HCEC 1CT (cell line): ENCODE data around the gene NKAIN2.
"Not testable (repeated sequence)": the region's sequence is repeated elsewhere in the genome, so short reads cannot be mapped to it uniquely, and the experiment has no call there.

ENCODE experiments used
- DNase-seq: peaks from one replicate; pipeline ENCODE4 v3.0.0-alpha.2; 2017

Gene NKAIN2

DNA sequence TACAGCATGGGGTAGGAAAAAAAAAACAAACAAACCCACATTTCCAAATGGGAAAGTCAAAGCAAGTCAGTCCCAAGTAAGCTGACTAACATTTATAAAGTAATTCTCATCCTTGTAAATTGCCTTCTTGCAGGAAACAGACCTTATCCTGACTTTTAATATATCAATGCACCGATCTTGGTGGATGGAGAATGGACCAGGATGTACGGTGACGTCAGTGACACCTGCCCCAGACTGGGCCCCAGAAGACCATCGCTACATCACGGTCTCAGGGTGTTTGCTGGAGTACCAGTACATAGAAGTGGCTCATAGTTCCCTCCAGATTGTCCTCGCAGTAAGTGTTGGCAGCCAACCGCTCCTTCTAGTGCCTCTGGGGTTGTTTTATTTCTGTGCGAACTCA lies 854.4 kb downstream of the NKAIN2 start:
- no peak for DNase-seq

DNA sequence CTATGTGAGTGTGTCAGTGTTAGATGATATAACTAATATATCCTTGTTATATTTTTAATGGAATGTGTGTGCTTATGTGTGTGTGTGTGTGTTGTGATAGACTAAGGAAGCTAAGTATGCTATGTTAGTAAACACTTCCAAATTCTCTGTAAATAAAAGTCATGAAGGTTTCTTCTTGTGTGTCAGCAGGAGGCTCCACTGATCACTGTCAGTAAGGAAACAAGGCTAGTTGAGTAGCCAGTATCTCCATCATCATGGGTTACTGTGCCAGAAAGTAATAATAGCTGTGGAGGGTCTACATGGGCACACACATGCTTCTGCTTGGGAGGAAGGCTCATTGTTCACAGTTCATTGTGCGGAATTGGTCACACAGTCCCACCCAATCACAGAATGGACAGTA lies 855.8 kb downstream of the NKAIN2 start:
- DNase-seq, result peak; percentile 20

DNA sequence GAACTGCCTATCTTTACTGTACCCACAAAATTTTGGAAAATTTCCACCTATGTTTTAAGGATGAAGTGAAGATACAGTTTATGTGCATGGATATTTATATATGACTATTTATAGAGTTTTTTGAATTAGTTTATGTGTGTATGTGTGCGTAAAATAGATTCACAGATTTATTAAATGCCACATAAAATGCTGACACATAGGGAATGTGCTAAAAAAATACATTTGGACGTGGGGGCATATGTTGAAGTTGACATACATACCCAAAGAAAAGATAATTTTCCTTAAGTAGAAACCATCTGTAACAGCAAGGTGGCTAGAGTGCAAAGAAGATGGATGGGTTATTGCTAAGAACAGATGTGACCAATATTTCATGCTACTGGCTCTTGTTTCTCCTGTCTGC lies 856.5 kb downstream of the NKAIN2 start:
- no peak for DNase-seq

DNA sequence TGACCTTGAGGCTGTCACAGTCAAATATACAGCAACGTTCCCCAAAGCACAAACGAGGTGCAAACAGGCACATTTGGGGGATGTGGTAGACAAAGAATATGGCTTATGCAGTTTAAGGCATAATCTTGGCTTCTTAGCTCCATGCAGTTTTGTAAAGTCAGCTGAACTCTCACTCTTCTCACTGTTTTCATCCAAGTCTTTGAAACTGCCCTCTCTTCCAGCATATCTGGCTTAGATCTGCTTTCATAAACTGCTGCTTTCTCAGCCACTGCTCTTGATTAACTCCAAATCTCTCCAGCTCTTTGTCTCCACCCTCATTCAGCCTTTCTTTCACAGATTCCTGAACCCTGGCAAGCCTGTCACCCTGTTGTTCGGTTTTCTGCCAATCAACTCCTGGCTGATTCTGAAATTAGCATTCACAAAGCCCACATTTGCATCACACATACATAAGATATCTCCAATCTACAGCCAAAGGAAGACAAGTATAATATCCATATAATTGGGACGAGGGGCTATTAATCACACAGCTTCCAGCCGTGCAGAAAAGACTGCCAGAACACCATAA lies 857.5 kb downstream of the NKAIN2 start:
- DNase-seq, result no peak

DNA sequence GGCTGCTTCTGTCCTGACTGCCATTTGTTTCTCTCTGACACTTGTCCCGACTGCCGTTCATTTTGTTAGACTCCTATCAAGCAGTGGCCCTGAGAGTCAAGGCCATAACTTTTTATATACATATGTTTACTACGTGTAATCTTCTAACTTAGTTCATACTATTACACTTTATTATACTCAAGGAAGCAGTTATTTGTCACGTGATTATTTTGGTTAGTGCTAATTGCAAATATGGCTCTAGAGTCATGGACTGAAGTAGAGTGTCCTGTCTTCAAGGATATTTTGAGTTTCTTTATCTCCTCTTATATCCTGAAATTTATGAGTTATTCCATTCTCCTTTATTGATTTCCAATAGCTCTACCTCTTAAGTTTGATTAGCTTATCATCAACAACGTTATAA lies 864.4 kb downstream of the NKAIN2 start:
- DNase-seq, result no peak

DNA sequence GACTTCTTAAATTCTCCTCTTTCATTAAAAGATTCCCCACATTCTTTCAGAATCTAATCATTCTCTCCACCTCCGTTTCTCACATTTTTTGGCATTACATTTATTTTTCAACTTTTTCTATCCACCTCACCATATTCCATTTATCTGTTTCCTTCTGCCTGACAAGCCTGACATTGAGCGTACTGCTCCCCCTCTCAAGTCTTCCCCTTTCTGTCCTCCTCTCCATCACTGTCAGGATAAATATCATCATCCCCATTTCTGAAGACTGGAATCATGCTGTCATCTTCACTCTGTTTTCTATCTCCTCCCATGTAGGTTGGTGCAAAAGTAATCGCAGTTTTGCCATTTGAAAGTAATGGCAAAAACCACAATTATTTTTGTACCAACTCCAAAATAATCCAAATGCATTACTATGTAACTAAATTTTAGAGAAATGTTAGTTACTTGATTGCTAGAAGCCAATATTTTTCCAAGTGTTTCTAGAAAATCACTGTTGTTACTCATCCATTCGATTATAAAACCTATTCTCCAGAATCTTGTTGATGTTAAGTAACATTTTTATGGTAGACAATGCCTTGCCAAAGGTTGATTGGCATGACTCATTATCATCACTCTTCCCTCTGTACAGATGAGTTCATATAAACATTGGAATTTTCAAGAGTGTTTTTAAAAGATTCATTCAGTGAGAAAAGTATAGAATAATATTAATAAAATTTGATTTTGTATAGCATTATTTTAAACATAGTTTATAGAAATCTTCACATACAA lies 866.2 kb downstream of the NKAIN2 start:
- peak; percentile 58 for DNase-seq

DNA sequence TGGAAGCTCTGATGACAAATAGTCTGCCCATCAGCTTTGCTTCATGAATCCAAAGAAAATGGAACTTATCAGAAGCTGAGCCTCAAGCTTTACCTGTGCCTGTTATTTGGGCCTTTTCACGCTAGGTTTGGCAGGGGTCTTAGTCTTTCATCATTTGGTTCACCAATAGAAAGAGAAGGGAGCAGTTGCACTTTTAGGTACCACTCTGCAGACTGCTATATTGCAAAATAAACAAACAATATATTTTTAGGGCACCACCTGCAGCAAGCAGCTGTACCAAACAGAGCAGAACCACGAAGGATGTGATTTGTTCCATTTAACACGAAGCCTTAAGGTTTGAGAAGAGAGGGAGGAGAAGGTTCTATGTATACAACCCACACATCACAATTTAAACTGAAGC lies 867.1 kb downstream of the NKAIN2 start:
- DNase-seq, result no peak

DNA sequence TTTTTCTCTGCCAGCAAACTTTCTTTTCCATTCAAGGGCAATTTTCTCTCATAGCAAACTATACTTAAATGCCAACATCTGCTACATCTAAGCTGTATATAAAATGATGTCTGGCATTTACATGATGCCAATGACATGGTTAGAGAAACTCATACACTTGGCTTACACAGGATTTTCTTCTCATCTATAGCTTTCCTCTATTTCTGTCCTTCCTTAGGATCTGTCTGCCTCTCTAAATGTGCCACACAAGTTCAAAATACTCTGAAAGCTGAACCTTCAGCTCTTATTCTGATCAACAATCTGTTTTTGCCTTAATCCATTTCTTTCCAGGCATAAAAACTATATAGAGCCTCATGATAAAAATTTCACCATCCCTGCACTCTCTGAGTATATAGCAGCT lies 867.7 kb downstream of the NKAIN2 start:
- no peak for DNase-seq

DNA sequence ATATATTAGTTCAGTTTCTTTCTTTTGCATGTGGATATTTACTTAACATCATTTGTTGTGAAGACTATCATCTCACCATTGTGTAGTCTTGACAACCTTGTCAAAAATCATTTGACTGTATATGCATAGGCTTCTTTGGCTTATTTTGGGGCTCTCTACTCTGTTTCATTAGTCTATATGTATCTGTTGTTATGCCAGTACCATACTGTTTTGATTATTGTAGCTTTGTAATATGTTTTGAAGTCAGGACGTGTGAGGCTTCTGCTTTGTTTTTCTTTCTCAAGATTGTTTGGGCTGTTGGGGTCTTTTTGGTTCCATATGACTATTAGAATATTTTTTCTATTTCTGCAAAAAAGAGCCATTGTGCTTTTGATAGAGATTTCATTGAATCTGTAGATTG lies 870.4 kb downstream of the NKAIN2 start:
- no peak for DNase-seq

DNA sequence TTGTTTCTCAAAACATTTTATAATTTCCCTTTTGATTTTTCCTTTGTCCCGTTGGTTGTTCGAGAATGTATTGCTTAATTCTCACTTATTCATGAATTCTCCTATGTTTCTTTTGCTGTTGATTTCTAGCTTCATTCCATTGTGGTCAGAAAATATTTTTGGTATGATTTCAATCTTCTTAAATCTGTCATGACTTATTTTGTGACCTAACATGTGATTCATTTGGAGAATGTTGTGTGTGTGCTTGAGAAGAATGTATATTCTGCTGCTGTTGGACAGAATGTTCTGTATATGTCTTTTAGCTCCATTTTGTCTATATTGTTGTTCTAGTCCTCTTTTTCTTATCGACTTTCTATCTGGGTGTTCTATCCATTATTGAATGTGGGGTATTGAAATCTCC lies 872.4 kb downstream of the NKAIN2 start:
- DNase-seq, result peak; percentile 97

DNA sequence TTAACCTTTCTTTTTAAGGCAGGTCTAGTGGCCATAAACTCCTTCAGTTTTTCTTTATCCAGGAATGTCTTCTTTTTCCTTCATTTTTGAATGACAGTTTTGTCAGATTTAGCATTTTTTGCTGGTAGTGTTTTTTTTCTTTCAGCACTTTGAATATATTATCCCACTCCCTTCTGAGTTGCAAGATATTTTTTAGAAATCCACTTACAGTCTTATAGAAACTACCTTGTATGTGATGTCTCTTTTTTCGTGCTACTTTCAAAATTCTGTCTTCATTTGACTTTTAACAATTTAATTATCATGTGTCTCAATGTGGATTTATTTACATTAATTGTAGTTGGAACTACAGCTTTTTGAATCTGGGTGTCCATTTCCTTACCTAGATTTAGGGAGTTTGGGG lies 874.2 kb downstream of the NKAIN2 start:
- DNase-seq, result no peak

DNA sequence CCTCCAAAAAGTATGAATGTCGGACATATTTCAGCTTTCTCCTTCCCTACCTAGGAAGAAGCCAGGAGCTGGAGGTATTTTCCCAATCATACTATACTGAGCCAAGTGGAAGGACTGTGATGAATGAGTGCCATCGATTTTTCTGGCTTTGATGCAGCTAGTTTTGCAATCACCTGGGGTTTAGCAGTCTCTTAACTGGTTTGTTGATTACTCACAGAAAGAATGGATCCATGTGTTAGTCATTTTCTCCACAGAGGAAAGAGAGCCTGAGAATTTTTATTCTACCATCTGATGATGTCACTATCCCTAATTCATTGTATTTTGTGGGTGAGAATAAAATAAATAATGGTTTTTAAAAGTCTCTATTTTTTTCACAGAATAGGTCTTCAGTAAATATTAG lies 875.7 kb downstream of the NKAIN2 start:
- DNase-seq, result peak; percentile 93

DNA sequence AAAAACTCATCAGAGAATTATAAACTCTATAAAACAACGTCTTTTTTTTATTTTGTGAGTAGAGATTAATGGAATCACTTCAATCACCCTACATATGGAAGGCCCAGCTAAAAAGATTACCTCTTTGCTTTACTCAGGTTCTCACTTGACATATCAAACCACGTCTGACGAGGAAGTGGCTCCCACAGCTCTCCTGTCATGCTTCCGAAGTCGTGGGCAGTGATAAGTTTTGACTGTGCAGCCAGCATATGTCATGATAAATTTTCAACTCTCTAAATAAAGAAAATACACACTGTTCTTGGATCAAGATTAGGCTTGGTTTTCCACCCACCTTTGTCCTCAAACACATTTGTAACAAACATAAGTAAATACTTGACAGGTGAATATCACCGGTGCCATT lies 879.1 kb downstream of the NKAIN2 start:
- DNase-seq, result no peak

DNA sequence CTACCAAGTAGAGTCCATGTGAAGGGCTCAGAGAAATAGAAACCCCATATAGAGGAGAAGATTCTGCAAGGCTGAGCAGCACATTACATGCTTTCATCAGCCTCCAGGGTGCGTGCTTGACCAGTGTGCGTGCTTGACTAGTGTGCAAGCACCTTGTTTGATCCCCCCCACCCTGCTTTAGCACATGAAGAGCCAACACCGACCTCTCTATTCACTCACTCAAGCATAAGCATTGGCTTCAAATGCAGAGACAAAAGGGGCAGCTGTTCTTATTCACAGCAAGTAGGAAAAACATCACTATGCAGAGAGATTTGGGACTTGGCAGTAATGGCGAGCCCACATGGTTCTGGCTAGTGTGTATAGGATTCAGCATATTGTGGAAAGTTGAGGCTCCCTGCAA lies 879.8 kb downstream of the NKAIN2 start:
- no peak for DNase-seq

DNA sequence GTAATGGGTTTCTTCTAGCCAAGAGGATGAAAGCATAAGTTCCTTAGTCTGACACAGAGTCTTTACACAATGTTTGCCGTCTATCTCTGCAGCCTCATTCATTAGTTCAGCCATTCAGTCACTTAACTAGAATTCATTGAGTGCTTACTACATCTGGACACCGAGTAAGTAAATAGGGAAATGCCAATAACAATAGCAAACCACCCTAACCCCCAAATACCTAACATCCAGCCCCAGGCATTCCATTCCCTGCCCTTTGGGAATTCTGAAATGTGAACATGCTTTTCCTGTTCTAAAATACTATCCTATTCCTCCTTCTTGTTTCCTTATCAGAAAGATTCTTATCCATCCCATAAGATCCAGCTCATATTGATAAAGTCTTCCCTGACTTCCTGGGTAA lies 881.0 kb downstream of the NKAIN2 start:
- peak; percentile 73 for DNase-seq

DNA sequence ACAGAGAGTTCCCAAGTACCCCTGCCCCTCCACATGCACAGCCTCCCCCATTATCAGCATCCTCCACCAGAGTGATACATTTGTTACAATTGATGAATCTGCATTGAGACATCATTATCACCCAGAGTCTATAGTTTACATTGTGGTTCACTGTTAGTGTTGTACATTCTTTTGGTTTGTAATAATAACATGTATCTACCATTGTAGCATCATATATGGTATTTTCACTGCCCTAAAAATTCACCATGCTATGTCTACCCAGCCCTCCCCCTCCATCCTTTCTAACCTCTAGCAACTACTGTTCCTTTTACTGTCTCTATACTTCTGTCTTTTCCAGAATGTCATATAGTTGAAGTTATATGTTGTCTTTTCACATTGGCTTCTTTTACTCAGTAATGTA lies 884.7 kb downstream of the NKAIN2 start:
- DNase-seq, result peak; percentile 66

DNA sequence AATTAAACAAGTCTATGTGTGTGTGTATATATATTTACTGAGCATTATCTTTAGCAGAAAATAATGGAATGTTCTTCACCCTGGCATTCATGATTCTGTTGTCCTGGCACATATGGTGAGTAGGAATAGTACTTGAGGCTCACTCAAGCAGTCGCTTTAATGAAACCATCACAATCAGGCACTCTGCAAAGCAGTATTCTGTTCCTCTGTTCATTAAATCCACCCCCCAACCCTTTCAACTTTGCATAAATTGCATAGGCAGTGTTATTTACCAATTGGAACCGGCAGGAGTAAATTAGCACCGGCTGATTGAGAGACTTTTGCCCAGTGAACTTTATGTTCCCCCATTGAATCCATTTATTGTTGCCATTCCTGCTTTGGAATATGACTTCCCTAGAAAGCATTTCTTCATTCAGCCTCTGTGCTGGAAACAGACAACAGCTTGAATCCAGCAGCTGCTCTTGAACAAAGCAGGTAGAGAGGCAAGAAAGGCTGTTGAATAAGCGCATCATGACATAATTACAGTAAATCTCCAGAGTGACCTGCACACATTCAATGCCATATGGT lies 890.6 kb downstream of the NKAIN2 start:
- DNase-seq, result no peak

DNA sequence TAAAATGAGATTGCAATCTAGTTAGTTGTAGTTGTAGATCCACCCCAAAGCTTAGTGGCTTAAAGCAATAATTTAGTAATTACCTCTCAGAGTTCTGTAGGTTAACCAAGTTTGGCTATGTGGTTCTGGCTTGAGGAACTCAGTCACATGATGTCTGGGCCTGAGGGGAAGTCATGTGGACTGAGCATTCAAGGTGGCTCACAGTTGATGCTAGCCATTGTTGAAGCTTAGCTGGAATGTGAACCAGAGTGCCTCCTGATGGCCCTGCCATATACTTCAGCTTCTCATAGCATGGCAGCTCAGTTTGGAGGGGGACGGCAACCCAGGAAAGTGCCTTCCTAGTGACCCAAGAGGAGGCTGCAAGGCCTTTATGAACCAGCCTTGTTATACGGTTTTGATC lies 895.4 kb downstream of the NKAIN2 start:
- DNase-seq, result no peak

DNA sequence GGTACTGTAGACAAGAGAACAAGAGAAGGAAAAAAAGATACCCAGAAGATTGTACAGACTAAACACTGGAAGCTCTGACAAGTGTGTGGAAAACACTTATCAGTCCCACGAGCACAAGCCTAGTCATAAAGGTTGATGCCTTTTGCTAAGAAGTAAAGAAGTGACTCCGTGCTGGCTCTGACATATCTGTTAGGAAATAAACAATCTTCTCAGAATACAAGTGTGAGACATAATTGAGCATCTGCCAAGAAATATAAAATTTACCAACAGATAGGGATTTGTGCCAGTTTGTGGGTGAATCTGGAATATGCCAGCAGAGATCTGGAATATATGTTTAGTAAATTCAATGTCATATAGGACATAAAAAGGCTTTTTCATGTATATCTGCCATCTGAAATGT lies 899.9 kb downstream of the NKAIN2 start:
- no peak for DNase-seq

DNA sequence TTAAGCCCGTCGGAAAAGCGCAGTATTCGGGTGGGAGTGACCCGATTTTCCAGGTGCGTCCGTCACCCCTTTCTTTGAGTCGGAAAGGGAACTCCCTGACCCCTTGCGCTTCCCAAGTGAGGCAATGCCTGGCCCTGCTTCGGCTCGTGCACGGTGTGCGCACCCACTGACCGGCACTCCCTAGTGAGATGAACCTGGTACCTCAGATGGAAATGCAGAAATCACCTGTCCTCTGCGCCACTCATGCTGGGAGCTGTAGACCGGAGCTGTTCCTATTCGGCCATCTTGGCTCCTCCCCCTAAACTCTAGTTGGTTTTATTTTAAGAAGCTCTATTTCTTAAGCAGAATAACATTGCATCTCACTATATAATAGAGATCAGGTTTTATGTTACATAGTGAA lies 908.9 kb downstream of the NKAIN2 start:
- DNase-seq, result not testable (repeated sequence)

DNA sequence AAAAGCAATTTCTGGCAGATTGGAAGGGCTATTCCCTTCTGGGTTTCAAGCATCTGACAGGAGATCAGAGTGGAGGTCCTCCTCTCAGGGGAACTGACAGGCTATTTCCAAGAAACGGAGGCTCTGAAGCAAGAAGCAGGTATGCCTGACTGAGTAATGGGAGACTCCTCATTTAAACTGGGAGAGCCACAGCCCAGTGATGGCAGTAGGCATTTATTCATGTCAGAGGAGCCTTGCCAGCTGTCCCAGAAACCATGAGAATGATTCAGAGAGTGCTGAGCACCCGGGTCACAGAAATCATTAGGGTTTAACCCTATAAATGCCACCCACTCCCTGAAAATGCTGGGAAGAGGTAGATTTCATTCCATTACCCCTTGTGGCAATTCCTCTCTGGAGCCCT lies 911.1 kb downstream of the NKAIN2 start:
- DNase-seq, result peak; percentile 15

DNA sequence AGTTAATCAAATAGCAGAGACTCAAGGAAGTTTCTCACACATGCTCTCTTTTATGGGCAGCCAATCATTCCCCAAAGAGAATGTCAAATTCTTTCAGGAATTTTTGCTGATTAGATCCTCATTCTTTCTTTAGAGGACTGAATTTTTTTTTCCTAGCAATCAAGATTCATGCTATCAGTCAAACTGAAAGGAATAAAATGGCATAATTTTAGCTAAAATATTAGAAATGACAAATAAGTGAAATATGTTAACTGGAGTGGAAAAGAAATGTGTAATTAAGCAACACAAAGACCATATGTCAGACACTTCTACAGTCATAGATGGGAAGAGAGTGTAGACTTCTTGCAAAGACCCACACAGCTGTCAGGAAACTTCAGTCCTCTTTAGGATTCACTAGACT lies 916.2 kb downstream of the NKAIN2 start:
- peak; percentile 32 for DNase-seq

DNA sequence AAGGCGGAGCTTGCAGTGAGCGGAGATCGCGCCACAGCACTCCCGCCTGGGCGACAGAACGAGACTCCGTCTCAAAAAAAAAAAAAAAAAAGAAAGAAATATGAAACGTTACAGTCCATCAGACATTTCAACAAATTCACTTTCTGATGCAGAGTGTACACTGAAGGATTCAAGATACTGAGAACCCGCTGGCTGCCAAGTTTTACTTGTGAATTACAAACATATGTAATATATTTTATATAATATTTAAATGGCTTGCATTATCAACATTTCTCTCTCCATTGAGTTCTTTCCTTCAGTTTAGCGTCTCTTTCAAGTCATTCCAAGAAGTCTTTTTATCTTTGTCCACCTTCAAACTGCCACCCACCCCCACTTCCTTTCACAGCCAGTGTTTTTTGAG lies 917.7 kb downstream of the NKAIN2 start:
- DNase-seq, result no peak

DNA sequence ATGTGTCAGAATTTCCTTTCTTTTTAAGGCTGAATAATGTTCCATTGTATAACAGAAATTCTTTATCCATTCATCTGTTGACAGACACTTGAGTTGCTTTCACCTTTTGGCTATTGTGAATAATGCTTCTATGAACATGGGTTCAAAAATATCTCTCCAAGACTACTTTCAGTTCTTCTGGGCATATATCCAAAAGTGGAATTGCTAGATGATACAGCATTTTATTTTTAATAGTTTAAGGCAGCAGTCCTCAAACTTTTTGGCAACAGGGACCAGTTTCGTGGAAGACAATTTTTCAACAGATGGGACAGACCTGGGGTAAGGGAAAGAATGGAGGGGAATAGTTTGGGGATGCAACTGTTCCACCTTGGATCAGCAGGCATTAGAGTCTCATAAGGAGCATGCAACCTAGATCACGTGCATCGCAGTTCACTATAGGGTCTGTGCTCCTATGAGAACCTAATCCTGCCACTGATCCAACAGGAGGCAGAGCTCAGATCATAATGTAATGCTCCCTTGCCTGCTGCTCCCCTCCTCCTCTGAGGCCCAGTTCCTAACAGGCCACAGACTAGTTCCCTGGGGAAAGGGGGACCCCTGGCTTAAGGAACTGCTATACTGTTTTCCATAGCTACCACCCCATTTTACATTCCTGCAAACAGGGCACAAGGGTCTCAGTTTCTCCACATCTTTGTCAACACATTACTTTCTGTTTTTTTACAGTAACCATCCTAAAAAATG lies 918.6 kb downstream of the NKAIN2 start:
- no peak for DNase-seq
